ENCODE results near the gene ELMOD3. TPM values are rescaled to one million over a fixed set of nuclear protein-coding genes. Genes with fewer than 3 reads are reported as not detected.

Gene ELMOD3
- total and polyA plus RNA-seq, 2 experiments from 2014 or later = 20.9 to 23.5 TPM

DNA sequence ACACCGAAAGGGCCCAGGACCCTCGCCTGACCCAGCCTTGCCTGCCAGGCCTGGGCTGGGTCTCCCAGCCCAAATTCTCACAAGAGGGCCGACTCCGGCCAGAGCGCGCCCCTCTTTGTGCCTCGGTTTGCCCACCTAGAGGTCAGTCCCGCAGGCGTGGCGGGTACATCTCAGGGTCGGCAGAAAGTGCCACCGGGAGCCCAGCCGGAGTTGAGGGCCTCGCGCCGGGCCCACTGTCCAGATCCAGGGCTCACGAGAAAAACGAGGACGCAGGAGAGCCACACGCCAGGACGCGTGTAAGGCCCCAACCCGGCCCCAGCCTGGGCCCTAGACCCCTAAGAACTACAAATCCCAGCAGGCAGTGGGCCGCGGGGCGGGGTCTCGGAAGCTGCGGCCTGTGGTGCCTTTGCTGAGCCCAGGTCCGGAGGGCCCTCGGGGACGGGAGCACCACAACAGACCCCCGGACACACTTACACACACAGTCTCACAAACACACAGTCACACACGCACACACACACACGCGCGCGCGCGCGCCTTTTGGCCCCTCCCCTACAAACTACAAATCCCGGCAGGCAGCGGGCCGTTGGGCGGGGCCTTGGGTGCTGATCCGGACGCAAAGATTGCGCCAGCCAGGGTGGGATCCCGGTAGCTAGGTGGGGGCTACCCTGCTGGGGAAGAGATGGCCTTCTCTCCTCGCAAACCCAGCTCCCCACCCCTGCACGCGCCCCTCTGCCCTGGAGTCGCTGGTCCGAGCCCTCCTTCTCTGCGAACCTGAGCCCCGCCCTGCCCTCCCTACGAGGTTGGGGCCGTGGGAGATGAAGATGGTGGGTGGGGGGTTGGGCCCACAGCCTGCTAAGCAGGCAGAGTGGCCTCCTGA is 63.8 kb downstream of the ELMOD3 start, which contains the start of gene SH2D6:
Gene SH2D6, plus strand, starts transcription at position 583 of the 877 bp plus-strand sequence. CDS start 10,752 bp downstream, outside the sequence.
- H3K36me3 ChIP-seq = no peaks in the 10 kb centered on the region
- peak within 1 kb of the TSS; percentile 94 for H3K27ac ChIP-seq
- H3K4me3 ChIP-seq = peak within 1 kb of the TSS; percentile 57
- peaks cover 21% of the 10 kb centered on the region for H3K4me1 ChIP-seq (ENCODE audit: low read depth)
- TF ChIP-seq, protein P1, sequence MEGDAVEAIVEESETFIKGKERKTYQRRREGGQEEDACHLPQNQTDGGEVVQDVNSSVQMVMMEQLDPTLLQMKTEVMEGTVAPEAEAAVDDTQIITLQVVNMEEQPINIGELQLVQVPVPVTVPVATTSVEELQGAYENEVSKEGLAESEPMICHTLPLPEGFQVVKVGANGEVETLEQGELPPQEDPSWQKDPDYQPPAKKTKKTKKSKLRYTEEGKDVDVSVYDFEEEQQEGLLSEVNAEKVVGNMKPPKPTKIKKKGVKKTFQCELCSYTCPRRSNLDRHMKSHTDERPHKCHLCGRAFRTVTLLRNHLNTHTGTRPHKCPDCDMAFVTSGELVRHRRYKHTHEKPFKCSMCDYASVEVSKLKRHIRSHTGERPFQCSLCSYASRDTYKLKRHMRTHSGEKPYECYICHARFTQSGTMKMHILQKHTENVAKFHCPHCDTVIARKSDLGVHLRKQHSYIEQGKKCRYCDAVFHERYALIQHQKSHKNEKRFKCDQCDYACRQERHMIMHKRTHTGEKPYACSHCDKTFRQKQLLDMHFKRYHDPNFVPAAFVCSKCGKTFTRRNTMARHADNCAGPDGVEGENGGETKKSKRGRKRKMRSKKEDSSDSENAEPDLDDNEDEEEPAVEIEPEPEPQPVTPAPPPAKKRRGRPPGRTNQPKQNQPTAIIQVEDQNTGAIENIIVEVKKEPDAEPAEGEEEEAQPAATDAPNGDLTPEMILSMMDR (IDR thresholded peaks at IDR 0.05; ENCODE audit: low read depth, low read length) = no peak
- DNase-seq (ENCODE audit: low read depth in 1 of 2, low spot score in 1 of 2) = peak; percentile 88 to 92
- H3K9me3 ChIP-seq (ENCODE audit: low read depth) = no peaks in the 10 kb centered on the region
- peaks cover 5% of the 10 kb centered on the region for H3K27me3 ChIP-seq

GRCh38 chr2:85419009-85419675 is 64.6 kb downstream of the ELMOD3 start:
- Histone ChIP-seq H3K36me3 (no peaks in the 10 kb centered on the region), H3K9me3 (ENCODE audit: low read depth) (no peaks in the 10 kb centered on the region), H3K4me3 (peak overlapping the region; percentile 57), H3K27ac (peak overlapping the region; percentile 94), H3K27me3 (no peaks in the 10 kb centered on the region), H3K4me1 (ENCODE audit: low read depth) (peaks cover 21% of the 10 kb centered on the region)
- no peak for DNase-seq (ENCODE audit: low read depth in 1 of 2, low spot score in 1 of 2)
- TF ChIP-seq, protein P1 (IDR thresholded peaks at IDR 0.05; ENCODE audit: low read depth, low read length) = no peak

- no peaks in the 10 kb centered on the region for H3K9me3 ChIP-seq (ENCODE audit: low read depth)
- no peaks in the 10 kb centered on the region for H3K36me3 ChIP-seq
- DNase-seq (ENCODE audit: low read depth in 1 of 2, low spot score in 1 of 2) = peak; percentile 88 to 90
- peak overlapping the region; percentile 51 for H3K27ac ChIP-seq
- H3K4me3 ChIP-seq = no peak overlapping the region
- TF ChIP-seq, protein P1 (IDR thresholded peaks at IDR 0.05; ENCODE audit: low read depth, low read length) = peak; percentile 95
- no peaks in the 10 kb centered on the region for H3K27me3 ChIP-seq
- H3K4me1 ChIP-seq (ENCODE audit: low read depth) = peaks cover 21% of the 10 kb centered on the region
These were observed 66.1 kb downstream of the ELMOD3 start for GRCh38 chr2:85420536-85421259.

- Histone ChIP-seq H3K4me3 (no peak overlapping the region), H3K27me3 (no peaks in the 10 kb centered on the region), H3K27ac (peak overlapping the region; percentile 51), H3K9me3 (ENCODE audit: low read depth) (no peaks in the 10 kb centered on the region), H3K36me3 (no peaks in the 10 kb centered on the region), H3K4me1 (ENCODE audit: low read depth) (peaks cover 21% of the 10 kb centered on the region)
- TF ChIP-seq, protein P1 (IDR thresholded peaks at IDR 0.05; ENCODE audit: low read depth, low read length) = no peak
- DNase-seq (ENCODE audit: low read depth in 1 of 2, low spot score in 1 of 2) = peak in 1 of 2 donors; percentile 69
These were observed 66.9 kb downstream of the ELMOD3 start for GRCh38 chr2:85421260-85422071.

All from cardiac muscle cell (in vitro differentiated cells and primary cell).